ENCODE measurements around the gene RRAGB.
A peak's percentile ranks its signal among the peaks of the same experiment; 100 is the strongest.
"Not testable (repeated sequence)": the region's sequence is repeated elsewhere in the genome, so short reads cannot be mapped to it uniquely, and the experiment has no call there.

RRAGB gene, protein sequence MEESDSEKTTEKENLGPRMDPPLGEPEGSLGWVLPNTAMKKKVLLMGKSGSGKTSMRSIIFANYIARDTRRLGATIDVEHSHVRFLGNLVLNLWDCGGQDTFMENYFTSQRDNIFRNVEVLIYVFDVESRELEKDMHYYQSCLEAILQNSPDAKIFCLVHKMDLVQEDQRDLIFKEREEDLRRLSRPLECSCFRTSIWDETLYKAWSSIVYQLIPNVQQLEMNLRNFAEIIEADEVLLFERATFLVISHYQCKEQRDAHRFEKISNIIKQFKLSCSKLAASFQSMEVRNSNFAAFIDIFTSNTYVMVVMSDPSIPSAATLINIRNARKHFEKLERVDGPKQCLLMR

DNA sequence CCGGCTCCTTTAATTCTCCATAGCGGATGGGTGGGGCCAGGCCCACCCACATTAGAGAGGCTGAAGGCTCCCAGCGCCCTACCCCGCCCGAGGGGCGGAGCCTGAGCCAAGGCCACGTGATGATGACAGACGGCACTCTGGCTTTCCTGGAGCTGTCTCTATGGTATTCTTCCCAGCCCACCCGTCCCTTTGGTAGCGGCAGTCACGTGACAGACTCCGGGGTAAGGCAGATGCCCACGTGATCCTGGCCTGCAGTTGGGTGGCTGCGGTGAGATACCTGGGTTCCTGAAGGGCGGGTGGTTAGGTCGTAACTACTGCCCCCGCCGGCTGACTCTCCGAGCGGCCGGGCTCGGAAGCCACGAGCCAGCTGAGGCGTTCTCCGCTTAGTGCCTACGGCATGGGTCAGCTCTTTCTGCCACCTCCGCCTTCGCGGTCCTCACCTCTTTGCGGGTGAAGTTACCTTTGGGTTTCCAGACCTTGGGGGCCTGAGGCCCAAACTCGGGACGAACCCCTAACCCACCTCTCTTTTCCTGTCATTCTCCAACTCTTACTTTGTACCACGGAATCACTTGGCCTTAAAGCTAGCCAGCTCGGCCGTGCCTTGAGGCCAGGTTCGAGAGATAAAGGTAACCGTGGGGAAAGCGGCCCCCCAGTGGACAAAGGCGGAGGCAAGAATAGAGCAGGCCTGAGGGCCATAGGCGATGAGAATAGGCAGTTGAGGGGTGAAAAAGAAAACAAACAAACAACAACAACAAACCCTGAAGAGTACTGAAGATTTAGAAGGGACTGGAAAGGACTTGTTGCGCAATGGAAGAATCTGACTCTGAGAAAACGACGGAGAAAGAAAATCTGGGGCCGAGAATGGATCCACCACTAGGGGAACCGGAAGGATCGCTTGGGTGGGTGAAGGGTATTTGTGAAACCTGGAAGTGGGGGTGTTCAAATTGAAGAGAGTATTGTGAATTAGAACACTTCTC lies at the start of gene RRAGB:
TSS of gene RRAGB (plus strand) at position 229 of the 977 bp plus-strand sequence. CDS start at position 808, 579 bp downstream.
- Histone ChIP-seq H3K27ac (peak within 1 kb of the TSS; percentile 86 to 87), H3K4me3 (peak within 1 kb of the TSS; percentile 73)
- peak; percentile 95 for DNase-seq (ENCODE audit: low spot score)
- TF ChIP-seq, protein P1, sequence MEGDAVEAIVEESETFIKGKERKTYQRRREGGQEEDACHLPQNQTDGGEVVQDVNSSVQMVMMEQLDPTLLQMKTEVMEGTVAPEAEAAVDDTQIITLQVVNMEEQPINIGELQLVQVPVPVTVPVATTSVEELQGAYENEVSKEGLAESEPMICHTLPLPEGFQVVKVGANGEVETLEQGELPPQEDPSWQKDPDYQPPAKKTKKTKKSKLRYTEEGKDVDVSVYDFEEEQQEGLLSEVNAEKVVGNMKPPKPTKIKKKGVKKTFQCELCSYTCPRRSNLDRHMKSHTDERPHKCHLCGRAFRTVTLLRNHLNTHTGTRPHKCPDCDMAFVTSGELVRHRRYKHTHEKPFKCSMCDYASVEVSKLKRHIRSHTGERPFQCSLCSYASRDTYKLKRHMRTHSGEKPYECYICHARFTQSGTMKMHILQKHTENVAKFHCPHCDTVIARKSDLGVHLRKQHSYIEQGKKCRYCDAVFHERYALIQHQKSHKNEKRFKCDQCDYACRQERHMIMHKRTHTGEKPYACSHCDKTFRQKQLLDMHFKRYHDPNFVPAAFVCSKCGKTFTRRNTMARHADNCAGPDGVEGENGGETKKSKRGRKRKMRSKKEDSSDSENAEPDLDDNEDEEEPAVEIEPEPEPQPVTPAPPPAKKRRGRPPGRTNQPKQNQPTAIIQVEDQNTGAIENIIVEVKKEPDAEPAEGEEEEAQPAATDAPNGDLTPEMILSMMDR (IDR thresholded peaks at IDR 0.05), result peak; percentile 27

DNA sequence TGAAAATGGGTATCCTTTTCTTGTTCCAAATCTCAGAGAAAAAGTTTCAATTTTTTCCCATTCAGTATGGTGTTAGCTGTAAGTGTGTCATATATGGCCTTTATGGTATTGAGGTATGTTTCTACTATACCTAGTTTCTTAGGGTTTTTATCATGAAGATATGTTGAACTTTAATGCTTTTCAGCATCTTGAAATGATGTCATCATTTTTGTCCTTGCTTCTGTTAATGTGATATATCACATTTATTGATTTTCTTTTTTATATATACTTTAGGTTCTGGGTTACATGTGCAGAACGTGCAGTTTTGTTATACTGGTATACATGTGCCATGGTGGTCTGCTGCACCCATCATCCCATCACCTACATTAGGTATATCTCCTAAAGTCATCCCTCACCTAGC lies 49.5 kb upstream of the RRAGB start:
- Histone ChIP-seq H3K27ac (no peak overlapping the region), H3K4me3 (no peak overlapping the region)
- no peak for DNase-seq (ENCODE audit: low spot score)
- TF ChIP-seq, protein P1 (IDR thresholded peaks at IDR 0.05), result no peak

DNA sequence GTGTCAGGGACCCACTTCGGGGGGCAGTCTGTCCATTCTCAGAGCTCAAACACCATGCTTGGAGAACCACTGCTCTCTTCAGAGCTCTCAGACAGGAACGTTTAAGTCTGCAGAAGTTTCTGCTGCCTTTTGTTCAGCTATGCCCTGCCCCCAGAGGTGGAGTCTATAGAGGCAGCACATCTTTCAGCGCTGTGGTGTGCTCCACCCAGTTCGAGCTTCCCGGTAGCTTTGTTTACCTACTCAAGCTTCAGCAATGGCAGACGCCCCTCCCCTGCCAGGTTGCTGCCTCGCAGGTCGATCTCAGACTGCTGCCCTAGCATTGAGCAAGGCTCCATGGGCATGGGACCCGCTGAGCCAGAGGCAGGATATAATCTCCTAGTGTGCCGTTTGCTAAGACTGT lies 29.0 kb upstream of the RRAGB start:
- H3K4me3 ChIP-seq; DNase-seq (ENCODE audit: low spot score); H3K27ac ChIP-seq: not testable (repeated sequence)

DNA sequence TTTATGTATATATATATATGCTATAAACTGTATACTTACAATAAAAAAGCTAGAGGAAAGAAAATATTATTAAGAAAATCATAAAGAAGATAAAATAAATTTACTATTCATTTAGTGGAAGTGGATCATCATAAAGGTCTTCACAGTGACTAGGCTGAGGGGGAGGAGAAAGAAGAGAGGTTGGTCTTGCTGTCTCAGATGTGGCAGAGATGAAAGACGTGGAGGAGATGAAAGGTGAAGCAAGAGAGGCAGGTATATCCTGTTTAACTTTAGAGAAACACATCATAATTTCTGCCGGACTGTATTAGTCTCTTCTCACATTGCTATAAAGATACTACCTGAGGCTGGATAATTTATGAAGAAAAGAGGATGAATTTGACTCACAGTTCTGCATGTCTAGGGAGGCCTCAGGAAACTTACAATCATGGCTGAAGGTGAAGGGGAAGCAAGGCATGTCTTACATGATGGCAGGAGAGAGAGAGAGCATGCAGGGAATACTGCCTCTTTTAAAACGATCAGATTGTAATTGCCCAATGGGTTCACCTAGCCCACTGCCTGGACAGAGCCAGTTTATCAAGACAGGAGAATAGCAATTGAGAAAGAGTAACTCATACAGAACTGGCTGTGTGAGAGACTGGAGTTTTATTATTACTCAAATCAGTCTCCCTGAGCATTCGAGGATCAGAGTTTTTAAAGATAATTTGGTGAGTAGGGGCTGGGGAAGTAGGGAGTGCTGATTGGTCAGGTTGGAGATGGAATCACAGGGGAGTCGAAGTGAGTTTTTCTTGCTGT lies 22.1 kb upstream of the RRAGB start:
- Histone ChIP-seq H3K27ac (no peak overlapping the region), H3K4me3 (no peak overlapping the region)
- TF ChIP-seq, protein P1 (IDR thresholded peaks at IDR 0.05), result no peak
- DNase-seq (ENCODE audit: low spot score), result no peak

DNA sequence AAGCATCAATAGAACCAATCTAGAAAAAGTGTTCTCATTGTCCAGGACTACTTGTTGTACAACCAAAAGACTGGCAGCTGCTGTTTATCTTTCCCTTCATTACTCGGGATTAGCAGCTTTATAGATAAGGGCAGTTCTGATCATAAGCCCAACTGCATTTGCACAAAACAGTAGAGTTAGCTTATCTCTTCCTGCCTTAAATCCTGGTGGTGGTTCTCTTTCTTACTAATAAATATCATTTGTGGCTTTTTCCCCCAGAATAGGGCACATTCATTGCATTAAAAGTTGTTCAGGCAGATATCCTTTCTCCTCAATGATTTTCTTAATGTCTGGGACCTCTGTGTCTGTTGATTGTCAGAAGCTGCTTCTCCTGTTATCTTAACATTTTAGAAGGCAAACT lies 20.2 kb upstream of the RRAGB start:
- DNase-seq (ENCODE audit: low spot score), result no peak
- Histone ChIP-seq H3K27ac (no peak overlapping the region), H3K4me3 (no peak overlapping the region)
- TF ChIP-seq, protein P1 (IDR thresholded peaks at IDR 0.05), result no peak

DNA sequence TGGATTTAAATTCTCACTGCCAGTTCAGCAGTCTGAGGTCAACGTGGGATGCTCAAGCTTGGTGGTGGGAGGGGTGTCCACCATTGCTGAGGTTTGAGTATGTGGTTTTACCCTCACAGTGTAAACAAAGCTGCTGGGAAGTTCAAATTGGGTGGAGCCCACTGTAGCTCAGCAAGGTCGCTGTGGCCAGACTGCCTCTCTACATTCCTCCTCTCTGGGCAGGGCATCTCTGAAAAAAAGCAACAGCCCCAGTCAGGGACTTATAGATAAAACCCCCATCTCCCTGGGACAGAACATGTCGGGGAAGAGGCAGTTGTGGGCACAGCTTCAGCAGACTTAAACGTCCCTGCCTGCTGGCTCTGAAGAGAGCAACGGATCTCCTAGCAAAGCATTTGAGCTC lies 14.9 kb upstream of the RRAGB start:
- TF ChIP-seq, protein P1 (IDR thresholded peaks at IDR 0.05), result no peak
- Histone ChIP-seq H3K27ac (no peak overlapping the region), H3K4me3 (no peak overlapping the region)
- no peak for DNase-seq (ENCODE audit: low spot score)

DNA sequence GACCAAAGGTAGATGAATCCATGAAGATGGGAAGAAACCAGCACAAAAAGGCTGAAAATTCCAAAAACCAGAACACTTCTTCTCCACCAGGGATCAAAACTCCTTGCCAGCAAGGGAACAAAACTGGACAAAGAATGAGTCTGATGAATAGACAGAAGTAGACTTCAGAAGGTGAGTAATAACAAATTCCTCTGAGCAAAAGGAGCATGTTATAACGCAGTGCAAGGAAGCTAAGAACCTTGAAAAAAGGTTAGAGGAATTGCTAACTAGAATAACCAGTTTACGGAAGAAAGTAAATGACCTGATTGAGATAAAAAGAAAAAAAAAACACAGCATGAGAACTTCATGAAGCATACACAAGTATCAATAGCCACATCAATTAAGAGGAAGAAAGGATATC lies 14.1 kb upstream of the RRAGB start:
- not testable (repeated sequence) for DNase-seq (ENCODE audit: low spot score); H3K4me3 ChIP-seq; H3K27ac ChIP-seq

DNA sequence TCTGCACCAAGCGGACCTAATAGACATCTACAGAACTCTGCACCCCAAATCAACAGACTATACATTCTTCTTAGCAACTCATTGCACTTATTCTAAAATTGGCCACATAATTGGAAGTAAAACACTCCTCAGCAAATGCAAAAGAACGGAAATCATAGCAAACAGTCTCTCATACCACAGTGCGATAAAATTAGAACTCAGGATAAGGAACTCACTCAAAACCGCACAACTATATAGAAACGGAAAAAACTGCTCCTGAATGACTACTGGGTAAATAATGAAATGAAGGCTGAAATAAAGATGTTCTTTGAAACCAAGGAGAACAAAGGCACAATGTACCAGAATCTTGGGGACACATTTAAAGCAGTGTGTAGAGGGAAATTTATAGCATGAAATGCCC lies 12.5 kb upstream of the RRAGB start:
- H3K4me3 ChIP-seq; H3K27ac ChIP-seq; DNase-seq (ENCODE audit: low spot score): not testable (repeated sequence)
